ENCODE data around the gene PIGK.

Gene PIGK

DNA sequence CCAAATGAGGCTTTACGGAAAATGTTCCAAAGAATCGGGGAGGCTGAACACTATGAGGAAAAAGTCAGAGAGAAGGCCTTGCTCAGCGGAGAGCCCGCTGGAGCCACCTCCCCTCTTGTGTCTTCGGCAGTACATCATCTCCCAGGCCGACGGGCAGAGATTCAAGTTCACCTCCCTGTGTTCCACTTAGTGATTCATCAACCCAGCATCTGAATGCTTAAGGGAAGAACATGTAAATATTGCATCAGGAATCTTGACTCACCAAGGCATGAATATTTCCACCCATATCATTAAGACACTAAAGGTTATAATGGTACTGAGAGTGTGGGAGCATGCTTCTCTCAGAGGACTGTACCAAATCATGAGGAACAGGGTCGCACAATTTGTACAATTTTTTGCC is 179.5 kb downstream of the PIGK start:
- no peak for DNase-seq (ENCODE audit: low read depth in 2 of 3, low spot score in 2 of 3)

DNA sequence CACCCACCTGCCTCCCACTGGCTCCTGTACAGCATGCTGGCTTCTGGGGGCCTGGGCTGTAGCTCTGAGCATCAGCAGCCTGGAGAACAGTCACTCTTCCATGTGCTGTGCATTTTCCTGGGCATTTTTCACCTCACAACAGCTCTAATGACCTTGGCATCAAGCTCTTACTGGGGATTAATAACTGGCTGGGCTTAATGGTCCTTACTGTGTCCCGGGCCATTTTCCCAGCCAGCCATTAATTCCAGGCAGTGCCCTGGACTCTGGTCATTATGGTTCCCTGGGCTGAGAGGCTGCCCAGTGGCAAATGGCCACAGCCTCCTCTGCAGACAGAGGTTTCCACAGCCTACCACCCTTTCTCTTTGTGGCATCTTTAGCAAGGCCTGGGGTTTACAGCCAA is 180.1 kb downstream of the PIGK start:
- no peak for DNase-seq (ENCODE audit: low read depth in 2 of 3, low spot score in 2 of 3)

Data from activated CD8-positive, alpha-beta memory T cell treated with anti-CD3 and anti-CD28 coated beads for 48 hours (primary cell).